Right lobe of liver (tissue), 6 donors: ENCODE results near the gene MCEE. TPM values are rescaled to one million over a fixed set of nuclear protein-coding genes. Genes with fewer than 3 reads are reported as not detected.

Source experiments
- ATAC-seq, 4 donors: fragments of 200-7000 bp; cut with Tn5 transposase; one replicate each; pipeline ENCODE4 v1.9.1; 2020; ENCODE audit warnings: mild to moderate bottlenecking in 4 of 4, moderate library complexity in 4 of 4
- DNase-seq, 3 donors: peaks; one replicate each; pipeline ENCODE4 v3.0.0-alpha.2; 2020
- H3K27ac ChIP-seq, 3 donors: fragments of 200-600 bp; one replicate each; pipeline ENCODE4 v1.8.0; 2022
- H3K27me3 ChIP-seq, 2 donors: fragments of 200-600 bp; one replicate each; pipeline ENCODE4 v1.8.0; 2022
- H3K36me3 ChIP-seq, 4 donors: fragments of 200-600 bp; sonication (generic) in 1 of 4; one replicate each; pipeline versions ENCODE4 v1.5.1 to v1.8.0; 2017 to 2022; ENCODE audit warnings: control low read depth in 1 of 4
- H3K4me1 ChIP-seq, 4 donors: fragments of 200-600 bp; sonication (generic) in 1 of 4; one replicate each; pipeline versions ENCODE4 v1.5.1 to v1.8.0; 2017 to 2022; ENCODE audit warnings: control low read depth in 1 of 4
- H3K4me3 ChIP-seq, 3 donors: fragments of 200-600 bp; one replicate each; pipeline ENCODE4 v1.8.0; 2022
- H3K9me3 ChIP-seq, 4 donors: fragments of 200-600 bp; sonication (generic) in 1 of 4; one replicate each; pipeline versions ENCODE4 v1.5.1 to v1.8.0; 2017 to 2022; ENCODE audit warnings: control low read depth in 1 of 4
- CTCF ChIP-seq, 4 donors: fragments of 200-600 bp in 3 of 4; fragments of 450-650 bp in 1 of 4; IDR thresholded peaks; one replicate each; pipeline versions ENCODE4 v1.5.1 to v1.8.0; 2016 to 2022; ENCODE audit warnings: antibody characterized with exemption in 4 of 4, mild to moderate bottlenecking in 2 of 4
- POLR2A ChIP-seq: fragments of 450-650 bp; IDR thresholded peaks from one replicate; pipeline ENCODE4 v1.6.1; 2017; ENCODE audit warnings: antibody characterized with exemption, mild to moderate bottlenecking
- WGBS: methylation state at CpG from one replicate; pipeline ENCODE4 v1.1.6; 2018; ENCODE audit warnings: low coverage, low lambda C conversion rate; ENCODE audit not compliant: insufficient coverage; ENCODE audit errors: missing lambda C conversion rate; 5-methylcytosine and 5-hydroxymethylcytosine counted together
- intact Hi-C, 2 donors: fragments of 100-400 bp; cut with DNase I; formaldehyde crosslinking; loops; one replicate each; pipeline versions ENCODE4 v1.11.2 to v1.14.1; 2022
- total RNA-seq, 6 experiments: library from RNA; depleted of rRNA in 2 of 6; stranded (reverse); fragments of >200 nt in 2 of 6; fragmentation: NEBNext Ultra II Directional in 3 of 6; extraction: Animal tissue kit (Norgen Biotek cat#: 25700) in 3 of 6; gene quantifications; one replicate each; pipeline versions ENCODE4 v1.1.0 to v1.2.4, GENCODE V29; 2016 to 2023
- donor health status: DM: no; HTN: yes; CAD: no.
- donor health status: DM: no; HTN: no; CAD: no.
- donor health status: DM: no; HTN: no; CAD: no.
- donor health status: DM: no; HTN: yes; CAD: no.
- donor health status: DM: no; HTN: yes; CAD: no.

The MCEE gene
- total RNA-seq, 6 experiments from 2014 or later: 15.5 to 37.8 (median 23.1) TPM

GRCh38 chr2:71073475-71073874, 56.6 kb downstream of the MCEE start:
- ATAC-seq: no peak
- WGBS: 88% methylated on average over 8 of the region's 8 CpGs
- no peak for DNase-seq
- no peaks in the 10 kb centered on the region for H3K9me3 ChIP-seq
- no peak overlapping the region for H3K27ac ChIP-seq
- H3K4me3 ChIP-seq: no peak overlapping the region
- intact Hi-C loops: no loop called here
- TF ChIP-seq POLR2A: no peak
- TF ChIP-seq CTCF (IDR thresholded peaks at IDR 0.05): no peak
- H3K4me1 ChIP-seq: peaks cover 0 to 9% (median 0%) of the 10 kb centered on the region in 4 donors
- no peaks in the 10 kb centered on the region for H3K27me3 ChIP-seq
- H3K36me3 ChIP-seq: peaks cover 0 to 54% (median 2%) of the 10 kb centered on the region in 4 donors

- H3K4me3 ChIP-seq: no peak overlapping the region
- ATAC-seq (no peak), DNase-seq (no peak)
- no peaks in the 10 kb centered on the region for H3K9me3 ChIP-seq
- no peak for TF ChIP-seq CTCF (IDR thresholded peaks at IDR 0.05)
- no peak for TF ChIP-seq POLR2A
- peaks cover 0 to 47% (median 0%) of the 10 kb centered on the region in 4 donors for H3K36me3 ChIP-seq
- H3K4me1 ChIP-seq: peaks cover 0 to 10% (median 0%) of the 10 kb centered on the region in 4 donors
- no CpG with 5 or more reads among the region's 4 CpGs for WGBS
- no peaks in the 10 kb centered on the region for H3K27me3 ChIP-seq
- intact Hi-C loops: no loop called here
- peak overlapping the region in 1 of 3 donors; percentile 51 for H3K27ac ChIP-seq
Observed at GRCh38 chr2:71072492-71072891, 57.5 kb downstream of the MCEE start.

GRCh38 chr2:71071681-71072398, 58.2 kb downstream of the MCEE start:
- TF ChIP-seq CTCF (IDR thresholded peaks at IDR 0.05) (no peak), POLR2A (no peak)
- no peaks in the 10 kb centered on the region for H3K9me3 ChIP-seq
- no peak for ATAC-seq

GRCh38 chr2:71070294-71071093, 59.5 kb downstream of the MCEE start:
- DNase-seq: no peak
- 77% methylated on average over 7 of the region's 10 CpGs for WGBS
- TF ChIP-seq POLR2A (no peak), CTCF (IDR thresholded peaks at IDR 0.05) (peak in 2 of 4 donors; percentile 21 to 26)

More at GRCh38 chr2:71071681-71072398, 58.2 kb downstream of the MCEE start:
- peak in 1 of 3 donors; percentile 35 for DNase-seq
- Histone ChIP-seq H3K4me1 (peaks cover 0 to 14% (median 0%) of the 10 kb centered on the region in 4 donors), H3K36me3 (peaks cover 0 to 40% (median 0%) of the 10 kb centered on the region in 4 donors), H3K4me3 (no peak overlapping the region), H3K27ac (peak overlapping the region in 2 of 3 donors; percentile 29 to 51), H3K27me3 (no peaks in the 10 kb centered on the region)
- intact Hi-C loops: no loop called here
- 49% methylated on average over 13 of the region's 14 CpGs for WGBS

More at GRCh38 chr2:71070294-71071093, 59.5 kb downstream of the MCEE start:
- H3K27ac ChIP-seq: no peak overlapping the region
- intact Hi-C loops: no loop called here
- no peak for ATAC-seq
- peaks cover 0 to 30% (median 0%) of the 10 kb centered on the region in 4 donors for H3K36me3 ChIP-seq
- no peaks in the 10 kb centered on the region for H3K27me3 ChIP-seq
- peaks cover 0 to 14% (median 0%) of the 10 kb centered on the region in 4 donors for H3K4me1 ChIP-seq
- no peak overlapping the region for H3K4me3 ChIP-seq
- H3K9me3 ChIP-seq: no peaks in the 10 kb centered on the region
